ENCODE measurements around the gene SMIM36.

The SMIM36 gene

DNA sequence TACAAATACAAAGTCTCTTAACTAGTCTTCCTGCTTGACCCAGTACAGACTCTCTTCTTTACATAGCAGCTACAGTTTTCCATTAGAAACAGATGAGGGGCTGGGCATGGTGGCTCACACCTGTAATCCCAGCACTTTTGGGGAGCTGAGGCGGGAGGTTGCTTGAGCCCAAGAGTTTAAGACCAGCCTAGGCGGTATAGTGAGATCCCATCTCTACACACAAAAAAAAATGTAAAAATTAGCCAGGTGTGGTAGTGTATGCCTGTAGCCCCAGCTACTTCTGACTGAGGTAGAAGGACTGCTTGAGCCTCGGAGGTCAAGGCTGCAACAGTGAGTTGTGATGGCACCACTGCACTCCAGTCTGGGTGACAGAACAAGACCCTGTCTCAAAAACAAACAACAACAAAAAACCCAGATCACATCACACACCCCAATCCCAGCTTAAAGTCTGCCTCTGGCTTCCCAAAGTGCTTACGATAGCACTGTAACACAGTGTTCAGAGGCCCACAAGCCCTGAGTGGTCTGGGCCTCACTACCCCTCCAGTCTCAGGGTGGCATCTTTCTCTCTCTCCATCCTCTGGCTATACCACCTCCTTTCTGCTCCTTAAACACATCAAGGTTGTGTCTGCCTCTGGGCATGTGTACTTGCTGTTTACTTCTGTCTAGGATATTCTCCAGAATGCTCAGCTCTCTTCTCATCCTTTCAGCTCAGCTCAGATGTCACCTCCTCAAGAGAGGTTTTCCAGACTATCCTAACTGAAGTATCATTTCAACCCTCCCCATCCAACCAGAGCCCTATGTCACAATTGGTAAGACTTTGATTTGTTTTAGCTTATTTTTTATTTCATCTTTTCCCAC is 93.6 kb downstream of the SMIM36 start:
- no peak overlapping the region for H3K4me3 ChIP-seq (ENCODE audit: insufficient read depth, low read depth, low read length, poor library complexity, severe bottlenecking)
- no peaks in the 10 kb centered on the region for H3K36me3 ChIP-seq (ENCODE audit: control insufficient read depth, insufficient read depth, low read length)
- DNase-seq = no peak
- peaks cover 16% of the 10 kb centered on the region for H3K4me1 ChIP-seq (ENCODE audit: control insufficient read depth, insufficient read depth, low read length, poor library complexity, severe bottlenecking)
- no peaks in the 10 kb centered on the region for H3K9me3 ChIP-seq (ENCODE audit: control insufficient read depth, low read length)
- no peaks in the 10 kb centered on the region for H3K27me3 ChIP-seq (replicated peaks; ENCODE audit: control insufficient read depth, insufficient read depth, low read length, poor library complexity, severe bottlenecking)
- H3K27ac ChIP-seq (ENCODE audit: insufficient read depth, low read length, poor library complexity, severe bottlenecking) = no peak overlapping the region

DNA sequence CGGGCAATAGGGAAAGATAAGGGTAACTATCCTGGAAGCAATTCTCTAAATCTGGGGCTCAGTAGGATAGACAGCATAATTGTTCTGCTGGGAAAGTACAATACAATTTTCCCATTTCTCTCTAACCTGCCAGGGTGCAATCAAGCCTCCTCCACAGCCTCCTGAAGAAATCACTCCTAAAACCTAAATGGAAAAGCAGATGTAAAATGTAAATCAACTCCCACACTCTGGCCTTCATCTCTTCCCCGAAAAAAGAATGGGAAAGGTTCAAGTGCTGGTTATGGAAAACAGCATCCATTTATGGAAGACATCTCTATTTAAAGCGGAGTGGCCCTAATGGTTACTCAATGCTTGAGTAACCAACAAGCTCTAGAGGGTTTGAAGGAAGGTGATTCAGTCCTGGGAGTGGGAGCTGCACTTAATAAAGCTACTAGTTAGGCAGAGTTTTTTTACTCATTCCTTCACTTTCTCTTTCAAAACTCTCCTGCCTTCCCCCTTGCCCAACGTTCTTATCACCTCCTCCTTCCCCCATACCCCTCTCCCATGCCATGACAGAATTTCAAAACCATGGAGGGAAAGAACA is 94.7 kb downstream of the SMIM36 start:
- Histone ChIP-seq H3K9me3 (ENCODE audit: control insufficient read depth, low read length) (no peaks in the 10 kb centered on the region), H3K4me3 (ENCODE audit: insufficient read depth, low read depth, low read length, poor library complexity, severe bottlenecking) (no peak overlapping the region), H3K27me3 (replicated peaks; ENCODE audit: control insufficient read depth, insufficient read depth, low read length, poor library complexity, severe bottlenecking) (no peaks in the 10 kb centered on the region), H3K36me3 (ENCODE audit: control insufficient read depth, insufficient read depth, low read length) (peaks cover 5% of the 10 kb centered on the region), H3K4me1 (ENCODE audit: control insufficient read depth, insufficient read depth, low read length, poor library complexity, severe bottlenecking) (peaks cover 13% of the 10 kb centered on the region), H3K27ac (ENCODE audit: insufficient read depth, low read length, poor library complexity, severe bottlenecking) (no peak overlapping the region)
- DNase-seq = no peak

DNA sequence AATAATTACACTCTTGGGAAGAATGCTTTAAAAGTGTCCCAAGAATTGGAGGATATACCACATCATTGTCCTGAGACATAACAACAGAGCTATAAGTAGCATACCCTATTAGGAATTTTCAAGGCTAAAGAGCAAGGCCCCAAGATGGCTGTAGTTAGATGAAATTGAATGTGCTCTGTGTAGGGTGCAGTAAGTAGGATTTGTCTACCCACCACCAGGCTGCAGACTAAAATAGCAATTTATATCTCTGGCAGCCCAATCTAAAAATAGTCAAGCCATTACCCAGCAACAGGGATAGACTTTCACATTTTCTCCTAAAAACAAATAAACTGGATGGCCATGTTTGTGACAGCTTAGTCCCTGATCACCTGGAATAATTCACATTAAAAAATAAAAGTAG is 95.3 kb downstream of the SMIM36 start:
- Histone ChIP-seq H3K27ac (ENCODE audit: insufficient read depth, low read length, poor library complexity, severe bottlenecking) (no peak overlapping the region), H3K27me3 (replicated peaks; ENCODE audit: control insufficient read depth, insufficient read depth, low read length, poor library complexity, severe bottlenecking) (no peaks in the 10 kb centered on the region), H3K36me3 (ENCODE audit: control insufficient read depth, insufficient read depth, low read length) (peaks cover 10% of the 10 kb centered on the region), H3K9me3 (ENCODE audit: control insufficient read depth, low read length) (no peaks in the 10 kb centered on the region), H3K4me1 (ENCODE audit: control insufficient read depth, insufficient read depth, low read length, poor library complexity, severe bottlenecking) (peaks cover 13% of the 10 kb centered on the region), H3K4me3 (ENCODE audit: insufficient read depth, low read depth, low read length, poor library complexity, severe bottlenecking) (no peak overlapping the region)
- no peak for DNase-seq

GRCh38 chr17:55414983-55415382 is 96.3 kb downstream of the SMIM36 start:
- Histone ChIP-seq H3K4me1 (ENCODE audit: control insufficient read depth, insufficient read depth, low read length, poor library complexity, severe bottlenecking) (peaks cover 6% of the 10 kb centered on the region), H3K36me3 (ENCODE audit: control insufficient read depth, insufficient read depth, low read length) (peaks cover 20% of the 10 kb centered on the region), H3K9me3 (ENCODE audit: control insufficient read depth, low read length) (no peaks in the 10 kb centered on the region), H3K27ac (ENCODE audit: insufficient read depth, low read length, poor library complexity, severe bottlenecking) (no peak overlapping the region), H3K4me3 (ENCODE audit: insufficient read depth, low read depth, low read length, poor library complexity, severe bottlenecking) (no peak overlapping the region), H3K27me3 (replicated peaks; ENCODE audit: control insufficient read depth, insufficient read depth, low read length, poor library complexity, severe bottlenecking) (no peaks in the 10 kb centered on the region)
- no peak for DNase-seq

- no peak for DNase-seq
- no peaks in the 10 kb centered on the region for H3K27me3 ChIP-seq (replicated peaks; ENCODE audit: control insufficient read depth, insufficient read depth, low read length, poor library complexity, severe bottlenecking)
- no peaks in the 10 kb centered on the region for H3K4me1 ChIP-seq (ENCODE audit: control insufficient read depth, insufficient read depth, low read length, poor library complexity, severe bottlenecking)
- H3K36me3 ChIP-seq (ENCODE audit: control insufficient read depth, insufficient read depth, low read length) = peaks cover 30% of the 10 kb centered on the region
- no peak overlapping the region for H3K27ac ChIP-seq (ENCODE audit: insufficient read depth, low read length, poor library complexity, severe bottlenecking)
- no peaks in the 10 kb centered on the region for H3K9me3 ChIP-seq (ENCODE audit: control insufficient read depth, low read length)
- H3K4me3 ChIP-seq (ENCODE audit: insufficient read depth, low read depth, low read length, poor library complexity, severe bottlenecking) = no peak overlapping the region
These were observed 97.3 kb downstream of the SMIM36 start for GRCh38 chr17:55413825-55414489.

DNA sequence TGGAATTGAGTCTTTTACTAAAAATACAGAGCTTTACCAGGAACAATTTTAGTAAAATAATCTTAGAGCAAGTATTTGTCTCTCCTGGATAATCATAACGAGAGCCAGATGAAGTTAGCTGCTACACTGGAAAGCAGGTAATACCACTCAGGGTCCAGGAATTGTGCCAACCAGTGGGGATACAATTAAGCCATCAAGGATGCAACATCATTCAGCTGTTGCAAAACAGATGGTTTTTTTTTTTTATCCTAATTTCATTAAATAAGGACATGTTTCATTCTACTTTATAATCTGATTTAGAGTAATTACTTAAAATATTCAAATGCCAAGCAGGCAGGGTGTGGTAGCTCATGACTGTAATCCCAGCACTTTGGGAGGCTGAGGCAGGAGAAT is 99.8 kb downstream of the SMIM36 start:
- Histone ChIP-seq H3K4me3 (ENCODE audit: insufficient read depth, low read depth, low read length, poor library complexity, severe bottlenecking) (no peak overlapping the region), H3K27ac (ENCODE audit: insufficient read depth, low read length, poor library complexity, severe bottlenecking) (no peak overlapping the region), H3K36me3 (ENCODE audit: control insufficient read depth, insufficient read depth, low read length) (peaks cover 39% of the 10 kb centered on the region), H3K4me1 (ENCODE audit: control insufficient read depth, insufficient read depth, low read length, poor library complexity, severe bottlenecking) (no peaks in the 10 kb centered on the region), H3K27me3 (replicated peaks; ENCODE audit: control insufficient read depth, insufficient read depth, low read length, poor library complexity, severe bottlenecking) (no peaks in the 10 kb centered on the region), H3K9me3 (ENCODE audit: control insufficient read depth, low read length) (no peaks in the 10 kb centered on the region)
- DNase-seq = no peak

GRCh38 chr17:55410722-55411462 is 100.4 kb downstream of the SMIM36 start:
- H3K27me3 ChIP-seq (replicated peaks; ENCODE audit: control insufficient read depth, insufficient read depth, low read length, poor library complexity, severe bottlenecking) = no peaks in the 10 kb centered on the region

GRCh38 chr17:55409030-55409800 is 102.0 kb downstream of the SMIM36 start:
- DNase-seq = no peak
- H3K4me3 ChIP-seq (ENCODE audit: insufficient read depth, low read depth, low read length, poor library complexity, severe bottlenecking) = no peak overlapping the region
- no peak overlapping the region for H3K27ac ChIP-seq (ENCODE audit: insufficient read depth, low read length, poor library complexity, severe bottlenecking)
- no peaks in the 10 kb centered on the region for H3K9me3 ChIP-seq (ENCODE audit: control insufficient read depth, low read length)
- H3K27me3 ChIP-seq (replicated peaks; ENCODE audit: control insufficient read depth, insufficient read depth, low read length, poor library complexity, severe bottlenecking) = no peaks in the 10 kb centered on the region
- H3K36me3 ChIP-seq (ENCODE audit: control insufficient read depth, insufficient read depth, low read length) = peaks cover 43% of the 10 kb centered on the region
- H3K4me1 ChIP-seq (ENCODE audit: control insufficient read depth, insufficient read depth, low read length, poor library complexity, severe bottlenecking) = no peaks in the 10 kb centered on the region

More at GRCh38 chr17:55410722-55411462, 100.4 kb downstream of the SMIM36 start:
- Histone ChIP-seq H3K4me1 (ENCODE audit: control insufficient read depth, insufficient read depth, low read length, poor library complexity, severe bottlenecking) (no peaks in the 10 kb centered on the region), H3K4me3 (ENCODE audit: insufficient read depth, low read depth, low read length, poor library complexity, severe bottlenecking) (no peak overlapping the region), H3K9me3 (ENCODE audit: control insufficient read depth, low read length) (no peaks in the 10 kb centered on the region), H3K36me3 (ENCODE audit: control insufficient read depth, insufficient read depth, low read length) (peaks cover 39% of the 10 kb centered on the region), H3K27ac (ENCODE audit: insufficient read depth, low read length, poor library complexity, severe bottlenecking) (no peak overlapping the region)
- no peak for DNase-seq

Data from effector memory CD4-positive, alpha-beta T cell (primary cell).